Activated B cell treated with CpG ODN at 0.5 μM for 24 hours (primary cell): ENCODE results near the gene ARL4D. TPM values are rescaled to one million over a fixed set of nuclear protein-coding genes. Genes with fewer than 3 reads are reported as not detected.
"Not testable (repeated sequence)": the region's sequence is repeated elsewhere in the genome, so short reads cannot be mapped to it uniquely, and the experiment has no call there.

Experiments used
- ATAC-seq: fragments of 200-7000 bp; cut with Tn5 transposase; one replicate; pipeline ENCODE4 v1.10.0; 2021; ENCODE audit warnings: low read depth, mild to moderate bottlenecking, moderate library complexity
- CTCF ChIA-PET: fragments of 350-600 bp; sonication (Branson Sonifier 250); formaldehyde crosslinking; loops from one replicate; lab custom pipeline; 2021; ENCODE audit warnings: antibody characterized with exemption; lab: Charles Lee
- POLR2A ChIA-PET: fragments of 350-600 bp; sonication (Branson Sonifier 250); formaldehyde crosslinking; loops from one replicate; lab custom pipeline; 2021; ENCODE audit warnings: antibody characterized with exemption; lab: Charles Lee
- DNase-seq: peaks from one replicate; pipeline ENCODE4 v3.0.0; 2022
- H3K27ac Mint-ChIP-seq: one replicate; pipeline ENCODE4 v1.8.0; 2020; ENCODE audit warnings: mixed read lengths
- H3K27me3 Mint-ChIP-seq: one replicate; pipeline ENCODE4 v1.8.0; 2021; ENCODE audit warnings: mixed read lengths
- H3K36me3 Mint-ChIP-seq: one replicate; pipeline ENCODE4 v1.8.0; 2021; ENCODE audit warnings: low read depth, mixed read lengths
- H3K4me1 Mint-ChIP-seq: one replicate; pipeline ENCODE4 v1.8.0; 2021; ENCODE audit warnings: mixed read lengths
- H3K4me3 Mint-ChIP-seq: one replicate; pipeline ENCODE4 v1.8.0; 2020; ENCODE audit warnings: mild to moderate bottlenecking, mixed read lengths
- H3K9me3 Mint-ChIP-seq: one replicate; pipeline ENCODE4 v1.8.0; 2020; ENCODE audit warnings: mixed read lengths
- CTCF ChIP-seq: fragments of 200-600 bp; IDR thresholded peaks from one replicate; pipeline ENCODE4 v1.8.0; 2022; ENCODE audit warnings: antibody characterized with exemption, mild to moderate bottlenecking
- intact Hi-C: fragments of 100-400 bp; cut with micrococcal nuclease; formaldehyde crosslinking; loops from one replicate; pipeline ENCODE4 v1.15.1; 2024
- total RNA-seq: library from RNA; stranded (reverse); gene quantifications from 2 replicates; pipeline ENCODE4 v1.2.3, GENCODE V29; 2022

The ARL4D gene
- total RNA-seq, 1 donor from 2014 or later, result 5.8 TPM

- TF ChIP-seq CTCF, result no peak
- Mint-ChIP-seq H3K9me3 (no peaks in the 10 kb centered on the region), H3K27me3 (no peaks in the 10 kb centered on the region), H3K27ac (no peak overlapping the region), H3K4me1 (peaks cover 55% of the 10 kb centered on the region), H3K4me3 (no peak overlapping the region), H3K36me3 (peaks cover 3% of the 10 kb centered on the region)
- POLR2A ChIA-PET, result interaction anchor here (0.8 to 9.5 kb wide), 7 partner anchors 14 to 202 kb away, joined by 3 to 546 read pairs (median 16); partner anchors contain the start of genes ARL4D and DHX8
- CTCF ChIA-PET, result interaction anchor here (0.8 to 1.5 kb wide), 3 partner anchors 15 to 21 kb away, joined by 3 to 7 read pairs (median 4); no protein-coding TSS in a partner anchor
- no peak for ATAC-seq
- DNase-seq, result no peak
- intact Hi-C loops, result no loop called here
Observed at GRCh38 chr17:43373356-43373755, 25.4 kb upstream of the ARL4D start.

- H3K9me3 Mint-ChIP-seq, DNase-seq, ATAC-seq, intact Hi-C loops, CTCF ChIA-PET, H3K27me3 Mint-ChIP-seq, H3K27ac Mint-ChIP-seq: not testable (repeated sequence)
- POLR2A ChIA-PET, result interaction anchor here (0.7 to 2.4 kb wide), 4 partner anchors 8 to 15 kb away, joined by 3 to 15 read pairs (median 7); no protein-coding TSS in a partner anchor
- Mint-ChIP-seq H3K36me3 (peaks cover 11% of the 10 kb centered on the region), H3K4me3 (peak overlapping the region; percentile 24), H3K4me1 (peaks cover 38% of the 10 kb centered on the region)
Observed at GRCh38 chr17:43375915-43376314, 22.9 kb upstream of the ARL4D start.

DNA sequence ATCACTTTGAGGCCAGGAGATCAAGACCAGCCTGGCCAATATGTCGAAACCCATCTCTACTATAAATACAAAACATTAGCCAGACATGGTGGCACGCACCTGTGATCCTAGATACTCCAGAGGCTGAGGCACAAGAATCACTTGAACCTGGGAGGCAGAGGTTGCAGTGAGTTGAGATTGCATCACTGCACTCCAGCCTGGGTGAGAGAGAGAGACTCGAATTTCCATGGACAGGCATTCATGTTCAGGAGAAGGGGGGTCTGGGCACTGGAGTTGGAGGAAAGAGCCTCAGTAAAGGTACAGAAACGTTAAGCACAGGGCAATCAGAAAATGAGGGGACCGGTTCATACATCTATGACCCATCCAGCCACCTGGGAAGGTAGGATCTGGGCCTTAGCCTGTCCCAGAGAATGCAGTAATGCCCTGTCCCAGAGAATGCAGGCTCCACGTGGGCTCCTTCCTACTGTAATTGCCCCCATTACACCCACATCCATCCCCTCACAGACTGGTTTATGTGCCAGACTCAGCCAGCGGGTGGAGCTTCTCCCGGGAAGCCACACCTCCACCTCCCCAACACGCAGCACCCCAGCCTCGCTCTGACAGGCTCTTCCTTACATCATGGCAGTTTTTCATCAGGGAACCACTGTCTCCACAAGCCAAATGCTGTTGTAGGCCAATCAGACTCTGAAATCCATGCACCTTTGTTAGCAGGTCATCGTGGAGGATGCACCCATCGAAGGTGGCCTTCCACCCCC, 21.6 kb upstream of the ARL4D start:
- ChIA-PET CTCF (no interaction called here), POLR2A (interaction anchor here (2.8 kb wide), 1 partner anchor 9 kb away, joined by 19 read pairs; no protein-coding TSS in a partner anchor)
- peaks cover 24% of the 10 kb centered on the region for H3K4me1 Mint-ChIP-seq
- intact Hi-C loops, result no loop called here
- ATAC-seq (no peak), DNase-seq (no peak)
- no peak overlapping the region for H3K4me3 Mint-ChIP-seq
- H3K27ac Mint-ChIP-seq, result no peak overlapping the region
- H3K36me3 Mint-ChIP-seq, result peaks cover 11% of the 10 kb centered on the region
- H3K9me3 Mint-ChIP-seq, result peaks cover 8% of the 10 kb centered on the region
- no peaks in the 10 kb centered on the region for H3K27me3 Mint-ChIP-seq
- TF ChIP-seq CTCF, result no peak

GRCh38 chr17:43378766-43379165, 20.0 kb upstream of the ARL4D start:
- CTCF ChIA-PET, result interaction anchor here (0.7 kb wide), 1 partner anchor 40 kb away, joined by 3 read pairs; no protein-coding TSS in a partner anchor
- no peaks in the 10 kb centered on the region for H3K27me3 Mint-ChIP-seq
- intact Hi-C loops, result no loop called here
- no peak for TF ChIP-seq CTCF
- DNase-seq (no peak), ATAC-seq (no peak)
- POLR2A ChIA-PET, result interaction anchor here (0.5 to 2.8 kb wide), 4 partner anchors 10 to 370 kb away, joined by 5 to 19 read pairs (median 8); no protein-coding TSS in a partner anchor
- peaks cover 8% of the 10 kb centered on the region for H3K9me3 Mint-ChIP-seq
- no peak overlapping the region for H3K27ac Mint-ChIP-seq
- no peak overlapping the region for H3K4me3 Mint-ChIP-seq
- H3K4me1 Mint-ChIP-seq, result peaks cover 11% of the 10 kb centered on the region
- H3K36me3 Mint-ChIP-seq, result peaks cover 11% of the 10 kb centered on the region

DNA sequence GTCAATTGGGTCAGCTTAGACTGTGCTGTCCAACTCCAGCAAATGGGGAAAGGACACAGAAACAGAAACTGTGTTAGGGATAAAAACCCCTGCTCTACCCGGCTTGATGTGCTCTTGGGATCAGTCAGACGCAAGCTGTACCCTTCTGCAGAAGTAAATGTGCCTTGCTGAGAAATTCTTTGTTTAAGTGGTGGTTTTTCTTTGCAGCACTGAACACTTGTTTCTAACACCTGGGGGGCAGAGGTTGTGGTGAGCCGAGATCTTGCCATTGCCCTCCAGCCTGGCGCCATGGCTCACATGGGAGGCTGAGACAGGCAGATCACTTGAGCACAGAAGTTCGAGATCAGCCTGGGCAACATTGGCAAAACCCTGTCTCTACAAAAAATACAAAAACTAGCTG, 18.5 kb upstream of the ARL4D start:
- Mint-ChIP-seq H3K27ac (no peak overlapping the region), H3K27me3 (no peaks in the 10 kb centered on the region), H3K4me1 (peaks cover 11% of the 10 kb centered on the region), H3K36me3 (peaks cover 11% of the 10 kb centered on the region), H3K4me3 (no peak overlapping the region), H3K9me3 (peaks cover 8% of the 10 kb centered on the region)
- DNase-seq (no peak), ATAC-seq (no peak)
- CTCF ChIA-PET, result no interaction called here
- intact Hi-C loops, result no loop called here
- POLR2A ChIA-PET, result interaction anchor here (1.0 to 1.1 kb wide), 2 partner anchors 11 to 13 kb away, joined by 3 to 4 read pairs; no protein-coding TSS in a partner anchor
- no peak for TF ChIP-seq CTCF
